Testis (tissue), 3 donors: ENCODE results near the gene RUNX1. TPM values are rescaled to one million over a fixed set of nuclear protein-coding genes. Genes with fewer than 3 reads are reported as not detected.
"Not testable (repeated sequence)": the region's sequence is repeated elsewhere in the genome, so short reads cannot be mapped to it uniquely, and the experiment has no call there.

Experiments
- DNase-seq: peaks from one replicate; pipeline ENCODE4 v3.0.0-alpha.2; 2019
- H3K27ac ChIP-seq, 2 donors: fragments of 200-600 bp; sonication (generic); one replicate each; pipeline ENCODE4 v1.5.1; 2019
- H3K27me3 ChIP-seq: fragments of 200-600 bp; sonication (generic); one replicate; pipeline ENCODE4 v1.5.1; 2019
- H3K36me3 ChIP-seq: fragments of 200-600 bp; sonication (generic); one replicate; pipeline ENCODE4 v1.5.1; 2017; ENCODE audit warnings: low read depth; ENCODE audit errors: missing control alignments
- H3K4me1 ChIP-seq: fragments of 200-600 bp; sonication (generic); one replicate; pipeline ENCODE4 v1.5.1; 2019
- H3K4me3 ChIP-seq, 2 donors: fragments of 200-600 bp; sonication (generic); one replicate each; pipeline ENCODE4 v1.5.1; 2017 to 2019
- H3K9me3 ChIP-seq: fragments of 200-600 bp; sonication (generic); one replicate; pipeline ENCODE4 v1.5.1; 2017
- CTCF ChIP-seq, 3 experiments: fragments of 450-650 bp in 2 of 3; fragments of 200-600 bp in 1 of 3; sonication (generic) in 1 of 3; IDR thresholded peaks; one replicate each; pipeline ENCODE4 v1.5.1; 2016 to 2019; ENCODE audit warnings: antibody characterized with exemption in 3 of 3, mild to moderate bottlenecking in 2 of 3, moderate library complexity in 1 of 3
- POLR2A ChIP-seq: fragments of 450-650 bp; IDR thresholded peaks from one replicate; pipeline ENCODE4 v1.6.1; 2017; ENCODE audit warnings: antibody characterized with exemption, mild to moderate bottlenecking, moderate library complexity
- WGBS, 2 donors: methylation state at CpG; one replicate each; pipeline ENCODE4 v1.1.5; 2018; 5-methylcytosine and 5-hydroxymethylcytosine counted together
- intact Hi-C: fragments of 100-400 bp; cut with DNase I; formaldehyde crosslinking; loops from one replicate; pipeline ENCODE4 v1.15.1; 2023; ENCODE audit warnings: low total_unique reads
- polyA plus RNA-seq: library from polyadenylated mRNA; stranded (reverse); fragments of 350-450 nt; fragmentation: Illumina TruSeq; extraction: RNeasy Lipid Tissue Mini Kit (QIAGEN cat#74804); gene quantifications from one replicate; pipeline ENCODE4 v1.2.3, GENCODE V29; 2014; ENCODE audit warnings: low read depth, low replicate concordance; ENCODE audit not compliant: insufficient read depth
- total RNA-seq, 2 donors: library from RNA; depleted of rRNA; stranded (reverse); fragments of >200 nt; gene quantifications; one replicate each; pipeline ENCODE4 v1.2.3, GENCODE V29; 2016

RUNX1 gene
- total and polyA plus RNA-seq, 3 donors from 2014 or later: 11.1 to 28.7 (median 24.3) TPM

- intact Hi-C loops: no loop called here
- H3K4me3 ChIP-seq: no peak overlapping the region
- 76 to 89% methylated on average over 1 of the region's 1 CpG for WGBS, 2 donors
Measured at GRCh38 chr21:34952701-34953100, 96.4 kb downstream of the RUNX1 start.

GRCh38 chr21:34951868-34952267 is 97.2 kb downstream of the RUNX1 start:
- H3K4me1 ChIP-seq, H3K27ac ChIP-seq, DNase-seq, H3K36me3 ChIP-seq, H3K27me3 ChIP-seq, H3K9me3 ChIP-seq, H3K4me3 ChIP-seq, intact Hi-C loops: not testable (repeated sequence)
- WGBS, 2 donors: 89 to 95% methylated on average over 4 of the region's 4 CpGs

More at GRCh38 chr21:34952701-34953100, 96.4 kb downstream of the RUNX1 start:
- Histone ChIP-seq H3K27me3 (no peaks in the 10 kb centered on the region), H3K4me1 (no peaks in the 10 kb centered on the region), H3K27ac (no peak overlapping the region), H3K9me3 (no peaks in the 10 kb centered on the region), H3K36me3 (no peaks in the 10 kb centered on the region)
- no peak for DNase-seq
- no peak for TF ChIP-seq CTCF (IDR thresholded peaks at IDR 0.05)
- TF ChIP-seq POLR2A: no peak

- intact Hi-C loops: no loop called here
- WGBS, 2 donors: 76 to 91% methylated on average over 4 of the region's 4 CpGs
Measured at GRCh38 chr21:34950980-34951379, 98.1 kb downstream of the RUNX1 start.

GRCh38 chr21:34949499-34949898 is 99.6 kb downstream of the RUNX1 start:
- H3K27ac ChIP-seq: no peak overlapping the region
- no peak for TF ChIP-seq POLR2A
- no peak for TF ChIP-seq CTCF (IDR thresholded peaks at IDR 0.05)
- no peak overlapping the region for H3K4me3 ChIP-seq
- no peaks in the 10 kb centered on the region for H3K4me1 ChIP-seq
- DNase-seq: no peak
- no peaks in the 10 kb centered on the region for H3K36me3 ChIP-seq
- no peaks in the 10 kb centered on the region for H3K9me3 ChIP-seq
- intact Hi-C loops: no loop called here
- 83 to 85% methylated on average over 10 of the region's 10 CpGs for WGBS, 2 donors
- no peaks in the 10 kb centered on the region for H3K27me3 ChIP-seq

More at GRCh38 chr21:34950980-34951379, 98.1 kb downstream of the RUNX1 start:
- H3K9me3 ChIP-seq: no peaks in the 10 kb centered on the region
- H3K27me3 ChIP-seq: no peaks in the 10 kb centered on the region
- TF ChIP-seq CTCF (IDR thresholded peaks at IDR 0.05) (no peak), POLR2A (no peak)
- H3K27ac ChIP-seq: no peak overlapping the region
- no peaks in the 10 kb centered on the region for H3K4me1 ChIP-seq
- no peak for DNase-seq
- no peak overlapping the region for H3K4me3 ChIP-seq
- no peaks in the 10 kb centered on the region for H3K36me3 ChIP-seq

- no peak overlapping the region for H3K27ac ChIP-seq
- intact Hi-C loops: no loop called here
- H3K36me3 ChIP-seq: no peaks in the 10 kb centered on the region
- no peaks in the 10 kb centered on the region for H3K9me3 ChIP-seq
- 77 to 90% methylated on average over 4 of the region's 4 CpGs for WGBS, 2 donors
- no peak overlapping the region for H3K4me3 ChIP-seq
- H3K27me3 ChIP-seq: no peaks in the 10 kb centered on the region
- H3K4me1 ChIP-seq: no peaks in the 10 kb centered on the region
- TF ChIP-seq CTCF (IDR thresholded peaks at IDR 0.05): no peak
- TF ChIP-seq POLR2A: no peak
- DNase-seq: no peak
Measured at GRCh38 chr21:34949030-34949429, 100.1 kb downstream of the RUNX1 start.
